Memory B cell (primary cell): ENCODE measurements around the gene EPS8L3.

Experiments used
- ATAC-seq: fragments of 150-1000 bp; cut with Tn5 transposase; 2 replicates; pipeline ENCODE4 v1.10.0; 2021; ENCODE audit warnings: low read depth, mild to moderate bottlenecking, moderate library complexity
- DNase-seq, 2 donors: peaks; one replicate each; pipeline ENCODE4 v3.0.0; 2022; ENCODE audit warnings: low spot score in 2 of 2
- H3K27ac Mint-ChIP-seq: one replicate; pipeline ENCODE4 v1.8.0; 2022; ENCODE audit warnings: mild to moderate bottlenecking, moderate library complexity, mixed read lengths
- H3K27me3 Mint-ChIP-seq: one replicate; pipeline ENCODE4 v1.8.0; 2022; ENCODE audit warnings: mixed read lengths
- H3K36me3 Mint-ChIP-seq: one replicate; pipeline ENCODE4 v1.8.0; 2022; ENCODE audit warnings: mild to moderate bottlenecking, mixed read lengths
- H3K4me1 Mint-ChIP-seq: one replicate; pipeline ENCODE4 v1.8.0; 2022; ENCODE audit warnings: mixed read lengths
- H3K4me3 Mint-ChIP-seq: one replicate; pipeline ENCODE4 v1.8.0; 2022; ENCODE audit warnings: mild to moderate bottlenecking, moderate library complexity, mixed read lengths
- H3K9me3 Mint-ChIP-seq: one replicate; pipeline ENCODE4 v1.8.0; 2022; ENCODE audit warnings: mixed read lengths

The EPS8L3 gene

GRCh38 chr1:109788695-109789521 lies 25.2 kb upstream of the EPS8L3 start:
- no peak overlapping the region for H3K27ac Mint-ChIP-seq
- no peaks in the 10 kb centered on the region for H3K36me3 Mint-ChIP-seq
- H3K4me3 Mint-ChIP-seq = no peak overlapping the region
- H3K9me3 Mint-ChIP-seq = no peaks in the 10 kb centered on the region
- peaks cover 2% of the 10 kb centered on the region for H3K27me3 Mint-ChIP-seq
- ATAC-seq = no peak
- DNase-seq = no peak
- peaks cover 3% of the 10 kb centered on the region for H3K4me1 Mint-ChIP-seq

- H3K36me3 Mint-ChIP-seq = no peaks in the 10 kb centered on the region
- no peak overlapping the region for H3K27ac Mint-ChIP-seq
- ATAC-seq (no peak), DNase-seq (no peak)
- no peak overlapping the region for H3K4me3 Mint-ChIP-seq
- H3K27me3 Mint-ChIP-seq = peaks cover 2% of the 10 kb centered on the region
- no peaks in the 10 kb centered on the region for H3K9me3 Mint-ChIP-seq
- H3K4me1 Mint-ChIP-seq = peaks cover 3% of the 10 kb centered on the region
Measured at GRCh38 chr1:109787845-109788601, 24.3 kb upstream of the EPS8L3 start.

DNA sequence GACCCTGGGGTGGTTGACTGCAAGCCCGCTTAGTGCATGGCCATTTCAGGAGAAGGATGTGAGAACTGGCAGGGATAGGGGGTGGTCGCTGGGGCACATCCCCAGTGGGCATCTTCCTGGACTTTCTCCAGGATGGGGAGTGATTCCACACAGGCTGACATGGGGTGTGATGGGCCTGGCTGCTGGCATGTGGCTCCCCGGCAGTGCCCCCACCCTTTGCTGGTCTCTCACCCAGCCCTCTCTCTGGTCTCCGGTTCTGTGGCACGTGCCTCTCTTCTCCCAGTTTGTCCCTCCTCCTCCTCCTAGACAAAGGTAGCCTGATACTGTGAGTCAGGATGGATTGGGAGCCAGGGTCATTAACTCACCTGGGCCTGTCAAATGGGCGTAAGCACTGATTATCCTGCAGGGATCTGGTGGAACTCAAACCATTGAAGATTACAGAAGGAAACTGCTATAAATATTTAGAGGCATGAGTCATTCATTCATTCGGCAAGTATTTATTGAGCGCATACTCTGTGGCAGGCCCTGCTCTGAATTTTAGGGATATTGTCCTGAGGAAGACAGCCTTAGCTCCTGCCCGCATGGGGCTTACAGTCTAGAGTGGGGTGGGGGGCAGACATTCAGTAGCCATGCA lies 23.6 kb upstream of the EPS8L3 start:
- H3K27ac Mint-ChIP-seq = no peak overlapping the region

GRCh38 chr1:109786531-109787021 lies 22.9 kb upstream of the EPS8L3 start:
- Mint-ChIP-seq H3K4me3 (no peak overlapping the region), H3K9me3 (no peaks in the 10 kb centered on the region), H3K36me3 (no peaks in the 10 kb centered on the region), H3K27ac (no peak overlapping the region), H3K27me3 (peaks cover 2% of the 10 kb centered on the region), H3K4me1 (peaks cover 3% of the 10 kb centered on the region)
- ATAC-seq (no peak), DNase-seq (no peak)

More for the DNA sequence above, 23.6 kb upstream of the EPS8L3 start:
- Mint-ChIP-seq H3K4me3 (no peak overlapping the region), H3K27me3 (peaks cover 2% of the 10 kb centered on the region), H3K9me3 (no peaks in the 10 kb centered on the region), H3K36me3 (no peaks in the 10 kb centered on the region), H3K4me1 (peaks cover 3% of the 10 kb centered on the region)
- ATAC-seq = no peak
- no peak for DNase-seq

DNA sequence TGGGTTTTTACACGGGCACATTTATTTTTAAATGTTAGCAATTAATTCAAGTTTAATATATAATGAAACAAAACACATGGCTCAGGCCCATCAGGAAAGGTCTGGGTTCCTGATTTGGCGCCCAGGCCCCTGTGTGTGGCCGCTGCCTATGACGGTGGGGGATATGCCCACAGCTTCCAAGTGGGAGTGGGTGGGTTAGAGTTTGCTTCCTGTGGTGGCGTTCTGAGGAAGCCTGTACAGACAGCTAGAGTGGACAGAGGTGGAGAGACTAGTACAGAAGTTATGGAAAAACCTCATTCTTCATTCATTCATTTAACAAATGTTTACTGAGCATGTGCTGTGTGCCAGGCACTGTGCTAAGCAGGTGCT lies 22.4 kb upstream of the EPS8L3 start:
- no peaks in the 10 kb centered on the region for H3K9me3 Mint-ChIP-seq
- H3K27me3 Mint-ChIP-seq = no peaks in the 10 kb centered on the region
- H3K4me1 Mint-ChIP-seq = peaks cover 3% of the 10 kb centered on the region

GRCh38 chr1:109785446-109786111 lies 21.9 kb upstream of the EPS8L3 start:
- Mint-ChIP-seq H3K27me3 (no peaks in the 10 kb centered on the region), H3K9me3 (peaks cover 4% of the 10 kb centered on the region), H3K36me3 (peaks cover 3% of the 10 kb centered on the region), H3K27ac (no peak overlapping the region), H3K4me3 (no peak overlapping the region), H3K4me1 (peaks cover 3% of the 10 kb centered on the region)
- ATAC-seq (no peak), DNase-seq (no peak)

More for the DNA sequence above, 22.4 kb upstream of the EPS8L3 start:
- Mint-ChIP-seq H3K36me3 (no peaks in the 10 kb centered on the region), H3K4me3 (no peak overlapping the region), H3K27ac (no peak overlapping the region)
- no peak for ATAC-seq
- DNase-seq = no peak

DNA sequence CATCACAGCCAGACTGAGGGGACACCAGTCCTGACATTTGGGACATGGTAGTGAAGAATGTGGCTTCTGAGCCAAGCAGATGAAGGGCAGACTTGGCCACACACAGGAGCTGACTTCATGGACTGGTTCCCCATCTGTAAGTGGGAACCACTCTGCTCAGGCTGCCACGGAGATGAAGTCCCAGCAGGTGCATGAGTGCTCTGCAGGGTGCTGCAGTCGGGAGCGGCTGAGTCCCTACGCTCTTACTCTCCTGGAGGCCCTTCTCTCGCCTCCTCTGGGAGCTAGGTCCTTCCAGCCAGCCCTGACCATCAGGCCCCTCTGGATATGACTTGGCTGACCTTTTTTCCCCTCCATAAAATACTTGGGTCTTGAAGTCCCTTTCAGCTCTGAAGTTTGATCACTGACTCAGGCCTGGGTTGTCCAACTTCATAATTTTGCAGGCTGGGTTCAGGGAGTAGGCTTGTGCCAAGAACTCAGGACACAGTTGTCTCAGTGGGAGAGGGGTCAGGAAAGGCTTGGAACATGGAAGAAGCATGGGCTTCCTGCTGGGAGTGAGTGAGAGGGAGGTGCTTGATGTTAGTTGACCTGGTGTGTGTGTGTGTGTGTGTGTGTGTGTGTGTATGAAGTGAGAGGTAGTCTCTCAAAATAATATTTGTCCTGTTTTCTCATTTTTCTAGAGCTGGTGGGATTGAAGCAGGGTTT lies 21.0 kb upstream of the EPS8L3 start:
- no peak for ATAC-seq
- peaks cover 5% of the 10 kb centered on the region for H3K9me3 Mint-ChIP-seq
- H3K27ac Mint-ChIP-seq = no peak overlapping the region
- H3K4me1 Mint-ChIP-seq = peaks cover 3% of the 10 kb centered on the region
- peaks cover 5% of the 10 kb centered on the region for H3K36me3 Mint-ChIP-seq
- no peaks in the 10 kb centered on the region for H3K27me3 Mint-ChIP-seq
- DNase-seq = no peak
- no peak overlapping the region for H3K4me3 Mint-ChIP-seq

DNA sequence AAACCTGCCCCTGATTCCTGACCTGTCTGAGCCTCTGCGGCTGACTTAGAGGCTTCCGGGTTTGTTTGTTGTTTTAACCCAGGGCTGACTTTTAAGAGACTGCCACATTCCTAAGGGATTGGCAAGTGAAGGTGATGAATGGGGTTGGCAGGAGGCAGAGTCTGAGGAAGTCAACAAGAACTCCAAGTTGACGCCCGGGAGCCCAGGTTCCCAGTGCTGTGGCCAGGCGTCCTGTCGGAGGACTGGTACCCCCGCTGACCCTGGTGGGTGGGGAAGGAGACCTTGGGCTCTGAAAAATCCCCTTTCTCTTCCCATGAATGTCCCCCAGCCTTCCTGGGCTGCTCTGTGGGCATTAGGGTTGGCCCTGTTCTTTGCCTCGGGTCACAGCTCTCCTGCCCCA lies 19.7 kb upstream of the EPS8L3 start:
- Mint-ChIP-seq H3K27ac (no peak overlapping the region), H3K36me3 (peaks cover 5% of the 10 kb centered on the region), H3K4me3 (no peak overlapping the region), H3K9me3 (peaks cover 5% of the 10 kb centered on the region), H3K4me1 (no peaks in the 10 kb centered on the region), H3K27me3 (no peaks in the 10 kb centered on the region)
- ATAC-seq = no peak
- DNase-seq = no peak

GRCh38 chr1:109782927-109783326 lies 19.2 kb upstream of the EPS8L3 start:
- no peak for DNase-seq
- Mint-ChIP-seq H3K36me3 (peaks cover 5% of the 10 kb centered on the region), H3K4me3 (no peak overlapping the region), H3K27ac (no peak overlapping the region), H3K4me1 (no peaks in the 10 kb centered on the region), H3K9me3 (peaks cover 5% of the 10 kb centered on the region), H3K27me3 (no peaks in the 10 kb centered on the region)
- ATAC-seq = no peak

GRCh38 chr1:109782514-109782913 lies 18.8 kb upstream of the EPS8L3 start:
- H3K4me1 Mint-ChIP-seq = no peaks in the 10 kb centered on the region
- H3K27ac Mint-ChIP-seq = no peak overlapping the region
- H3K27me3 Mint-ChIP-seq = no peaks in the 10 kb centered on the region
- ATAC-seq (no peak), DNase-seq (no peak)
- no peak overlapping the region for H3K4me3 Mint-ChIP-seq
- peaks cover 5% of the 10 kb centered on the region for H3K9me3 Mint-ChIP-seq
- peaks cover 5% of the 10 kb centered on the region for H3K36me3 Mint-ChIP-seq

GRCh38 chr1:109781806-109782205 lies 18.1 kb upstream of the EPS8L3 start:
- ATAC-seq (no peak), DNase-seq (no peak)
- no peaks in the 10 kb centered on the region for H3K27me3 Mint-ChIP-seq
- H3K27ac Mint-ChIP-seq = no peak overlapping the region
- H3K9me3 Mint-ChIP-seq = peaks cover 5% of the 10 kb centered on the region
- no peak overlapping the region for H3K4me3 Mint-ChIP-seq
- peaks cover 5% of the 10 kb centered on the region for H3K36me3 Mint-ChIP-seq
- H3K4me1 Mint-ChIP-seq = peaks cover 2% of the 10 kb centered on the region

GRCh38 chr1:109780982-109781381 lies 17.3 kb upstream of the EPS8L3 start:
- Mint-ChIP-seq H3K4me1 (peaks cover 6% of the 10 kb centered on the region), H3K36me3 (peaks cover 5% of the 10 kb centered on the region), H3K27me3 (no peaks in the 10 kb centered on the region), H3K27ac (no peak overlapping the region), H3K9me3 (peaks cover 5% of the 10 kb centered on the region), H3K4me3 (no peak overlapping the region)
- ATAC-seq = no peak
- DNase-seq = no peak

GRCh38 chr1:109777980-109778625 lies 14.4 kb upstream of the EPS8L3 start:
- H3K4me3 Mint-ChIP-seq = no peak overlapping the region
- H3K27me3 Mint-ChIP-seq = peaks cover 4% of the 10 kb centered on the region
- H3K27ac Mint-ChIP-seq = no peak overlapping the region
- DNase-seq = no peak
- no peak for ATAC-seq
- H3K9me3 Mint-ChIP-seq = peaks cover 5% of the 10 kb centered on the region
- peaks cover 6% of the 10 kb centered on the region for H3K4me1 Mint-ChIP-seq
- H3K36me3 Mint-ChIP-seq = peaks cover 5% of the 10 kb centered on the region
